Measurements from ENCODE around the gene HHAT.

The HHAT gene

DNA sequence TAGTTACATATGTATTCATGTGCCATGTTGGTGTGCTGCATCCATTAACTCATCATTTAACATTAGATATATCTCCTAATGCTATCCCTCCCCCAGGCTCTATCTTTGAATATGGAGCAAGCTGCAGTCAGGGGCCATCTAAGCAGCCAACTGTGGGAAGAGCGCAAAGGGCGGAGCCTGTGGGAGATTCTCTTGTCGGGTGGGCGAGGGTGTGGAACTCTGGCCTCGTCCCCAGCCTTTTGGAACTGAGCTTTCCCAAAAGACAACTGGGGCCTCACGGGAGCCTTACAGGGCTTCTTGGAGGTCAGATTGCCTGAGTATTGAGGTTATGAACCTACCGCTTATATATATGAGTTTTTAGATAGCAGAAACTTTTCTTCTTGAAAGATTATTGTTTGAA lies 117.2 kb downstream of the HHAT start:
- no peak for DNase-seq

DNA sequence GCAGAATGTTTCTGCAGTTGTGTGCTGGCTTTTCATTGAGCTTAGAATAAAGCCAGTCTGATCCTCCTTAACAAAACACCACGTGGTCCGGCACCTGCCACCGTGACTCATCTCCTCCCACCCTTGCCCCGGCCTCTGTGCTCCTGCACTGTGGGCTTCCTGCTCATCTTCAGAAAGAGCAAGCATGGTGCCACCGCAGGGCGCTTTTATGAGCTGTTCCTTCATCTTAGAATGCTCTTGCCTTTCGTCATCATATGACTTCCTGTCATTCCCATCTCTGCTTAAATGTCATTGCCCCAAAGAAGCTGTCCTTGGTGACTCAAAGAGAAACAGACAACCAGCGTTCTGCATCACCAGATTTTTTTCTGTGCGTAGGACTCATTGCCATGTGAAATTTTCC lies 117.8 kb downstream of the HHAT start:
- DNase-seq: no peak

DNA sequence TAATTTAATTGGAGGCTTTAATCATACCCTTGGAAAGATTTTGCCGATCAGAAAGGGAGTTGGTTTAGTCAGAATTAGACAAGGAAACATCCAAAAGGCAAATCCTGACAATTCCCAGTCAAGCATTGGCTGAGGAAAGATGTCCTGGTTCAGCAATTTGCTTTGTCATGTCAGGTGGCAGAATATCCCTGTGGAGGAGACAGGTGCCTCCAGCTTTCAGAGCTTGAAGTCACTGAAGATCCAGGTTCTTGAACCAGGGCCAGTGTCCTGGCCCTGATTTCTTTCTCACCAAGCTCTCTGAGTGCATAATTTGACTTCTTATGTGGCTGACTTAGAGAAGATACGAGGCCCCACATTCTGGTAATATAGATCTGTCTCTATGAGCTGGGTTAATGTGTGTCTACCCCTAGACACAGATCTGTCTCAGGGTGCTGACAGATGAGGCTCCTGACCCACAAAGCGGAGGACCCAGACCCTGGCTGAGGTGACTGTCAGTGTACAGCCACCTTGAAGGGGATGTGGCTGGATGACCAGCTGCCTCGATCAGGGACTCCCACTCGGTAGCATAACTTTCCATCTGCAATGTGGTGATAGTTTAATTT lies 118.9 kb downstream of the HHAT start:
- no peak for DNase-seq

DNA sequence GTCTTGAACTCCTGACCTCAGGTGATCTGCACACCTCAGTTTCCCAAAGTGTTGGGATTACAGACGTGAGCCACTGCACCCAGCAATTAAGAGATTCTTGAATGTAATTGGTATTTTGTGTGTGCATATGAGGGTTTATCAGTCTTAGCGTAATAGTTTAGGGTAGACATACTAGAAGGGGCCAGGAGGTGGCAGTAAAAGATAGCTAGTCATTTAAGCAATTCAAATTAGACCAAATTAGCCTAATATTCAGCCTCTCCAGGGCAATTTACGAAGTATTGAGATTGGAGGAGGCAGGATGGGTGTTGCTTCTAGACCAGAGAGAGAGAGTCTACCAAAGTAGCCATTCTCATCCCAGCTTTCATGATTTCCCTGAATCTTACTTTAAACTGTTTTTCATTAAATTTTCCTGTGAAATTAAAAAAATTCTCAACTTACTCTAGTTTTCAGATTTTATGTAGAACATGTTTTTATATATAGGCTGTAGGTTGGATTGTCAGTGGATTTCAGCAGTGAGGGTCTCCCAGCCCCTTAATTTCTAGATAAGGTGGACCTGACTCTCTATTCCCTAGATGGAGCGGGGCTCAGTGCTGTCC lies 119.7 kb downstream of the HHAT start:
- peak; percentile 27 to 72 for DNase-seq

DNA sequence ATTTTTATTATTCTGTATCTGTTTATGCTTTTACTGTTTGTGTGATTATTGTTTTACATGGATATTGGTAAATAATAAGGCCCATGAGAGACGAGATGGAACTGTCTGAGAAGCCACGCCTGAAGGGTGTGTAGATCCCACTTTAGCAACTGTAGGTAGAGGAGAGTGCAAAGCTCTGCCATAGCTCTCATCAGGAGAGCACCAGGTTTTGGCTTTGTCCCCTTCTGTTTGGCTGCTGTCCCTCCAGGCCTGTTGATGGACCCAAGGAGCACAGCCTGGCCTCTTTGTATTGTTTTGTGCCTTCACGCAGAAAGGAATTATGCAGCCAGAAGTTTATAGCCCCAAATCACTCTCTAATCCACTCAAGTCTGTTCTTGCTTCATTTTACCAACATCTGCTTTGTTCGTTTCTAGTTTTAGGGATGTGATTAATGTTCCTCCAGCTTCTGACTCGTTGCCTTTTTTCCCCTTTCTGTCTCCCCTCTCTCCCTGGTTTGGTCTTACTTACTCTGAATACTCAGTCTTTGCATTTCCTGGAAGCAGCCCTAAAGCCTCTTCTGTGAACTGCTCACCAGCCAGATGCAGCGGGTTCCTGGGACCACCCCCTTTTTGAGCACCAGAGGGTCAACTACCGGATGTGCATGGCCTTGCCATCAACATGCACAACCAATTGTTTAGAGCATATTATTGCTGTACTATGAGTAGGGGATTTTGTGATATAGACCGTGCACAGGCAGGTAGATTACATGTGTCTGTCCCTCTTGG lies 127.3 kb downstream of the HHAT start:
- DNase-seq: no peak

DNA sequence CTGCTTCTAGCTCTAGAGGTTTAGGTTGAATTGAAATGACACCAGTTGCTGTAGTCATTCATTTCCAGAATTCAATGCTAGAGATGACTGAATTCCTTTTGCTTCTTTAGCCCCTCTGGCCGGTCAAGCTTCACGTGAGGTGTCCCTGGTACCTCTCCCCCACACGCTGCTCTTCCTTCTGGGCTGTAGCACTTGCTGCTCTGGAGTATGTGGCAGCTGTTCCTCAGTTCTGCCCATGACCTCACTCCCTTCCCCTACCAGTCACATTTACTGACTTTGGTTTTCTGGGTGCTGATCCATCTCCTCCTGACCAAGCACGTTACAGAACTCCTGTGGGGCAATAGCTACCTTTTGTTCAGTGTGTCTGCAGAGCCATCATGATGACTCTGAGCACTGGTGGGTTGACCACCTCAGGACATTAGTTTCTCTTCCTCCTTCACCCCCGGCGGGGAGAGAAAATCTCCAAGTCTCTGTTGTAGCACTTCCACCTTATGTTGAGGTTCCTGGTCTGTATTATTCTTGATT lies 128.1 kb downstream of the HHAT start:
- no peak for DNase-seq

DNA sequence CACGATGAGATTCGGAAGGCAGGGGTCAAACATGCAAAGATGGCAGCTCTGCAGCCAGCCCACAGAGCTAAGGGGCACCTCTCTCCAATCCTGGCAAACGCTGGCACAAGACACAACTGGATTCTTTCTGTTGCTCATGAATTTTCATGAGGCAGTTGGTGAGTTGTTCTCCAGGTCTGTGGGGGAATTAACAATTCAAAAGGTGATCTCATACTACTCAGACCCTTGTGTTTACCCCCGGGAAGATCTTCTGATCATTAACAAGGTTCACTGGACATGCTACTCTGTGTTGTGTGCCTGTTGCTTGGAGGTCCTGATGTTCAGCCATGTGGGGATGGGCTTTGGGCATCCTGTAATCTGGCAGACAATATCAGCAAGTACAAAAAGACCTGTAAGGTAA lies 128.9 kb downstream of the HHAT start:
- DNase-seq: no peak

DNA sequence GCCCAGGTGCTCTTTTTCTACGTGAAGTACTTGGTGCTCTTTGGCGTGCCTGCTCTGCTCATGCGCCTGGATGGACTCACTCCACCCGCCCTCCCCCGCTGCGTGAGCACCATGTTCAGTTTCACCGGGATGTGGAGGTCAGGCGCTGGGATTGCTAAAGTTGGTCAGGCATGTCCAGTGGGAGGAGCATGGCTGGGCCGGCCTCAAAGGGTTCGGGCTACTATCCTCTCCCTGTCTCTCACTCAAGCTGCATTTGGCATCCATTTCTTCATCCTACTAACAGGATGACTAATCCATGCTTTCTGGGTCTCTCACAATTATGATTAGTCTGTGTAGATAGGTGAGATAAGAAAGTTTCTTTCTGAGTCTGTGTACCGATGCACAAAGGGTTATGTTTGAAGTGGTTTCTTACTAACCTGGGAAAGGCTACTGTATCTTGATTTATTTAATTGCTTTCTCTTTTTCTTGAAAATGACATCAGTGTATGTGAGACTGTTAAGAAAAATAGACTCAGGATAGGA lies 135.9 kb downstream of the HHAT start:
- DNase-seq: no peak

DNA sequence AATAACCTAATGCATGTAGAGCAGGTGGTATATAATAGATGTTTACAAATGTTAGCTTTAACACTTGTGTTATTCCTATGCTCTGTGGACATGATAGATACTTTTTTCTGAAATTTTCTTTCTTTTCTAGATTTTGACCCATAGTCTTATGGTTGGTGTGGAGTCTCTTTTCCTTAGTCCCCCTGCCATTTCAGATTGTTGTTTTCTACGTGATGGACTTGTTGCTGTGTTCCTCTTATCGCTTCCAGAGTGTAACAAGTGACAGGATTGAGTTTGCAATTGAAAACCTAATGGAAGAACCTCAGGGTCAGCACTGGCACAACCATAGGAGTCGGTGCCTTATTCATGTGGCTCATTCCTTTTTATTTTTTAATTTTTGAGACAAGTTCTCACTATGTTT lies 136.4 kb downstream of the HHAT start:
- no peak for DNase-seq

DNA sequence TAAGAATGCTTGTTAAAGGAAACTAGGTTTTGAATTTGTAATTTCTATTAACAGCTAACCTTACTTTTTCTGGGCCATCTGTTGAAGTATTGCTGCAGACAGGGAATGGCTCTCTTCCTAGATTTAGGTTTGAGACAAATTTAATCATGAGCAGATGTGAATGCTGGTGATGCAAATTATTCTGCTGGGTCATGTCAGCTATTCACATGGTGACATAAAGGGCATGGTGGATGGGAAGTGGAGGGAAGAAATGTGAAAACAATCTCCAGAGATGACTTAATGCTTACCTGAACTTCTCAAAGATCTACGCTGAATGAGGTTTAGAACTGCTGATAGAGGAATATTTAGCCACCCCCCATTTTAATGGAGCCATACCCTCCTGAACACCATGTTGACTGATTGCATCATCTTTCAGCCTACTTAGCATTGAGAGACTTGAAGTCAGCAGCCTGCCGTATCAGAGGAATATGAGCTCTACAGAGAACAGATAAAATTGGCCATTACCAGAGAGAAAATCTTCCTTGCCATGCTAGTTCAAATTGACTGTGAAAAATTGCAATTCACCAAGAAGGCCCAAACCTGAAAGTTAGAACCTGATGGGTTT lies 138.8 kb downstream of the HHAT start:
- no peak for DNase-seq

DNA sequence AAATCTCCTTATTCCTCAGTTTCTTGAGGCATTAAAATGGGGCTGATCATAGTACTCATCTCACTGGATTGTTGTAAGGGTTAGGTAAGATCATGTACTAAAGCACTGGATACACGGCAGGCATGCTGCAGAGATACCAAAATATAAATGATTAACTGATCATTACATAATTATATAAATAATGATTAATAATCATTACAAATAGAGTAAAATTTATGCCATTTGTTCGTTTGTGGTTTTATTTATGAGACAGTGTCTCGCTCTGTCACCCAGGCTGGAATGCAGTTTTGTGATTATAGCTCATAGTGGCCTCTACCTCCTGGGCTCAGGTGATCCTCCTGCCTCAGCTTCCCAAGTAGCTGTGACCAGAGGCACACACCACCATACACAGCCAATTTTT lies 140.7 kb downstream of the HHAT start:
- no peak for DNase-seq

DNA sequence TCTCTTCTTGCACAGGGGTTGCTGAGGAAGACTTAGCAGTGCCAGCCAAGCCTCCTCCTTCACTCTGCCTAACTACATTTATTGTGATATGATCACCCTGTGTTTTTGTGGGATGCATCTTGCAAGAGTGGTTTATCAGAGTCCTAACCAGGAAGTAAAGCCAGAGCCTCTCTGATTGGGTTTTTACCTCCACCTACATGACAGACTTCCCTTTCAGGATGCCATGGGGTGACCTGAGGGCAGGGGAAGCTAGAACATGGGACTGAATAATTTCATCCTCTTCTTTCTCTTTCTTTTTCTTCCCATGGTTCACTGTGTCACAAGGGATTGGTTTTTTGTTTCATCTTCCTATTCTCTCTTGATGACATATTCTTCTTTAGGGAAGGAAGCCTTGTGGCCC lies 146.6 kb downstream of the HHAT start:
- DNase-seq: no peak

DNA sequence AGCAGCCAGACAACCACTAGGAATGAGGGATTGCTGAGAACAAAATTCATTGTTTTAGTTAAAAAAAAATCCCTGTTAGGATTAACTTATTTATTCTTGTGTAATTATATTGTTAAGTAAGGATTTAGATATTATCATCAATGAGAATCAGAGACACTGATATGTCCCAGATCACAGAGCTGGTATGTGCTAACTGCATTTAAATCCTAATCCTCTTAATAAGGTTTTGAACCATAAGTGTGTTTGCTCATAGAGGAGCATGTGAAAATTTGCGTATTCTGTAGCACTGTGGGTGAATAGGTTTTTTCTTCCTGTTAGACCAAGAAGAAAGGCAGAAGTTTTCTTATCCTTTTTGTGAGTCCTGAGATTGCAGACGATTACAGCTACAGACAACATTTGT lies 147.1 kb downstream of the HHAT start:
- DNase-seq: peak in 1 of 2 experiments; percentile 17

DNA sequence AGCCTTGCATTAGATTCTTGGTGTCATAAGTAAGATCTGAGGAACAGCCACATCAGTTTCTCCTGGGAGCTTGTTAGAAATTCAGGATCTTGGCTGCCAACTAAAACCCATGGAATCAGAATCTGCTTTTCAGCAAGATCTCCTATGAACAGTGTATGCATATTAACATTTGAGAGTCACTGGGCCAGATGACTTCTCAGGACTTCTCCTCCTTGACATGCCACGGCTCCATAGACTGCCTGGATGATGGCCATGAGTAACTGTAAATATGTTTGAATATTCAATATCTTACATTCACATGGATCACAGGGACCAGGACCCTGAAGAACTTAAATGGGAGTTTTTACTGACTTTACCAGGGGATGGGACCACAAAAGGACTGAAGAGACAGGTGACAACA lies 148.0 kb downstream of the HHAT start:
- DNase-seq: no peak

DNA sequence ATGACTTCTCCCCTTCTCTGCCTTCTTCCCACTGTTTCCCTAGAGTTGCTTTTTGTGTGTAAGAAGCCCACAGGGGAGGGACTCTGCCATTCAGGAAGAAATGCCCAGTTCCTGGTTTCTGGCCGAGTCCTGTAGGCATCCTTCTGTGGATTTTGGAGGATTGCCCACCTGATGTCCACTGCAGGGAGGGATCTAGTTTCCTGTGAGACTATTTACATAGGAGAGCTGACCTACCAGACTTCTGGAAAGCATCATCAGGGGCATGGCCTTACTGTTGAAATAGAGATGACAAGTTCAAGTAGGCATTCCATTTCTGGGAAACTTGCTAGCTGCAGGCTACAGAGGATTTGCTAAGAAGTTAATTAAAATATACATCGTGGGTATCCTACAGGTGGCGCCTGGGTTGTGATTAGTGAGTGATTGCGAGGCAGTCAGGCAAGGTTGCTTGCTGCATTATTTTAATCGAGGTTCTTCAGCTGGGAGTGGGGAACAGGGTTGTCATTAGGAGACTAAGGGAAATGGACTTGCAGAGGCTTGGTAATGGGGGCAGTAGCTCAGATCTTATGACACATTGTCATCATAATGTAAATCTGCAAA lies 148.7 kb downstream of the HHAT start:
- DNase-seq: no peak

DNA sequence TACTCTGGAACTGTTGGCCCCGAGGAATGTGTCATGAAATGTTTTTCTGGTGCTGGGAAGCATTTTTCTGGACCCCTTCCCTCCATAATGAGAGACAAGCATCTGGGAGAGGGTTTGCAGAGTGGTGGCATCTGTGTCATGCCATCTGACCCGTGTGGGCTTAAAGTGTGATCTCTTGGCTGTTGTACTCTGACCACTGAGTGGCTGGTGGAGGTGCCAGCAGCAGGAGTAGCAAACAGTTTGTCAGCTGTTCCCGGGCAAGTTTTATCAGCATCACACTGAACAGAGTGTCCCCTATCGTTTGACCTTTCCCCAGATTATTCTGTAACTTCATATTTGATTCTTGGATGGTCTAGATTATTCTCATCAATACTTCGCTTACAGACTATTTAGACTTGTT lies 150.1 kb downstream of the HHAT start:
- no peak for DNase-seq

DNA sequence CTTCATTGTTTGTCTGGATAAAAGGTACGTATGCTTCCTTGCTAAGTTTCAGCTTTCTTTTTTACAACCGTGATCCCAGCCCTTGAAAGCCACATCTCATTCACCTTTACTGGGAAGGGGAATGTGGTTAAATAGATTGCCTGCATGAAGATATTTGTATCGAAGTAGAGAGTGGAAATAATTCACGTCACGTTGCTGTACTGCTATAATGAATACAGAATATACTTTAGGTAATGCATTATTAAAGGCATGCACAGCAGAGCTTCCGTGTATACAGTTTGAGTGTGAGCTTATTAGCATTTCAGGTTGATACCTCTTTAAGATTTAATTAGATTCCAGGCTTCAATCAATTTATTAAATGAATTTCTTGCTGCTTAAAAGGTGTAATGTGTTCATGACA lies 153.8 kb downstream of the HHAT start:
- no peak for DNase-seq

DNA sequence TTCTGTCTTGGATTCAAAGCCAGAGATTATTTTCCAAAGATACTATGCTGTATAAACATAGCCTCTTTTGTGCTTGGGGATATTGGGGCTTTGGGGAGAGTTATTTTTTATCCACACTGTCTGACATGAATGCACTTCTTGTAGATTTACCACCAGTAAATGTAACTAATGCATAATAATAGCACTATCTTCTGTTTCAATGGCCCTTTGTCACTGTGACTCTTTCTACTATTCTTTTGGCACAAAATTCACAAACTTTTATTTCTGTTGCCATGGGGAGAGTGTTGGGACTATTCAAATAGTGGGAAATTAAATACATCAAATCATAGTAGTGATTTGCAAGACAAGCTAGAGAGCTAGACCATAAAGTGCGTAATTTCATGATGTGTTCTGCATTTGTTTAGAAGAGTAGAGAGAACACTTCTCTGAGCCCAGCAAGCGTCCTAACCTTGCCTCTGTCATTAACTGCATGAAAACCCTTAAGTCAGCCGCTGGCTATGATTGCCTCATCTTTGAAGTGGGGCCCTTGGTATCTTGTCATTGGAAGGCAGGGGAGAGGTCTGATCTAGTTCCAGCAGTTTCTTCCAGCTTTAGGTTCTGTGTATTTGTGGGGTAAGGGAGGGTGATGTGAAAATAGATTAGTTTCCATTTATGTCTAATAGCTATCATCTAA lies 154.4 kb downstream of the HHAT start:
- DNase-seq: no peak

DNA sequence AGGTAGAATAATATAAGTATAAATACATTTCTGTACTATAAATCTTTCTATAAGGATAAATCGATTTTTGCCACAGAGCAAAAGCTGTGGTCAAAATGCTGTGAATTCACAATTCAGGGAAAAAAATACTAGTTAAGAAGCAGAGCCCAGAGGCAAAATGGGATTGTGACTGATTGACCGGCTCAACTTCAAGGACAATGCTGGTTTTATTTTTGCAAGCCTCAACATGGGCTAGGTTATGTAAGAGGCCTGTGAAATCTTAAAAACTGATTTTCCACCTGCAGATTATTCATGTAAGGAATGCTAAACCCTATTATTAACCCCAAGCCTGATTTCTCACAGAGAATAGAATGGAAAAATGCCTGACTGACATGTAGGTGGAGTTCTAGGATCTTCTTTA lies 155.1 kb downstream of the HHAT start:
- no peak for DNase-seq

DNA sequence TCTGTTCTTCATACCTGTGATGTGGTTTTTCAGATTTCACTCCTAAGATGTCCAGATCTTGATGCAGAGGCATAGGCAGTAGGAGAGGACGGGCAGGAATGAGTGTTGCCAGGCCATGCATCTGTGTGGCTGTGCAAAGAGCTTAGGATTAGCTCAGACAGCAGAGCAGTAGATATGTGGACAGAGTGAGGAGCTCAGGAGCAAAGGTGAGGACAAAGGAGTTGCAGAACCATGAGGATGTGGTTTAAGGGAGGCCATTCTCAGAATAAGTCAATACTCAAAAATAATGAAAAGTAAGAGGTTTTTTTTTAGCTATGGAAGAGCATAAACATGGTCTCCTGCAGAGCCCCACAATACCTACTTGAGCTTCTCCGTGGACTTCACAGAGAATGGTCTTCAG lies 158.3 kb downstream of the HHAT start:
- no peak for DNase-seq

DNA sequence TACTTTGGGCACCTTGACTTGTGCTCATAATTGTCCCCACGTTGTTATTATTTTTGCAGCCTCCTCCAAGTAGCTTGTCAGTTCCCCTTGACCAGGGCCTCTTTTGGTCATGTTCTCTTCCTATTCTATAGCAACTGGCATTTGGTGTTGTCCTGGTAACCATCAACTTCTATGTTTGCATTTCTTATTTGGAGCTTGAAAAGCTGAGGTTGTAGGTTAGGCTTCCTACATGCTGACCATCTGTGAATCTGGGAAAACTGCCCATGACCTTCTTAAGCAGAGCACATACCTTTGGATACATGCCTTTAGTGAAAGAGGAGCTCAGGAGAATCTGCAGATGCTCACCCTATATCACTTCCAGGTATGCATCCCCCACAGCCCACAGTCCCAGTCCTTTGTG lies 160.8 kb downstream of the HHAT start:
- no peak for DNase-seq

DNA sequence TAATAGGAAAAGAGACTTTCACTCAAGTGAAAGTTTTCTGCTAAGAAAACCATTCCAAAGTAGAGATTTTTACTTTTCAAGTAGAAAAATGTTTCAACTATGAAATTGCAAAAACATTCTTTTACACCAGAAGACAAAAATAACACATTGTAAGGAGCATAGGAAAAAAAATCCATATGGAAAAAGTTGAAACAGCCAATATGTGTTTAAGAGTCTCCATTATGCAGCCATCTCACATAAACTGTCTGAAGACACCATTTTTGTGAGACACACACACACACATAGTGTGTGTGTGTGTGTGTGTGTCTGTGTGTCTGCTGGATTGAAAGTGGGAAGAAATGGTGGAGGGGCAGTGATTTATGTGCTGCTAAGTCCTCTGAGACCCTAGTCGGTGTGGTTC lies 162.1 kb downstream of the HHAT start:
- DNase-seq: no peak

DNA sequence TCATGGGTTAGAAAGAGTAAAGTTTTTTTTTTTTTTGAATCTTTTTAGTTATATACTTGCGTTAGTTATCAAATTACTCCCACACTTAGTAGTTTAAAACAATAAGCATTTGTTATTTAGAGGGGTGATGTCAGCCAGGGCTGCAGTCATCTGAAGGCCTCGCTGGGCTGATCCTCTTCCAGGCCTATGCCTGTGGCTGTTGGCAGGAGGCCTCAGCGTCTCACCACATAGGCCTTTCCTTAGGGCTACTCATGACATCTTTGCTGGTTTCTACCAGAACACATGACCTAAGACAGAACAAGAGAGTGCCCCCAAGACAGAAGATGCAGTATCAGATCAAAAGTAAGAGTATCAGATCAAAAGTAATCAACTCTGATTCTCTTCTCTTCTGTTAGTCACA lies 167.4 kb downstream of the HHAT start:
- no peak for DNase-seq
